Testis (tissue), 2 donors: ENCODE data around the gene C2orf92.

Experiments
- CTCF ChIP-seq, 3 experiments: fragments of 450-650 bp in 2 of 3; fragments of 200-600 bp in 1 of 3; sonication (generic) in 1 of 3; IDR thresholded peaks; one replicate each; pipeline ENCODE4 v1.5.1; 2016 to 2019; ENCODE audit warnings: antibody characterized with exemption in 3 of 3, mild to moderate bottlenecking in 2 of 3, moderate library complexity in 1 of 3
- POLR2A ChIP-seq: fragments of 450-650 bp; IDR thresholded peaks from one replicate; pipeline ENCODE4 v1.6.1; 2017; ENCODE audit warnings: antibody characterized with exemption, mild to moderate bottlenecking, moderate library complexity

DNA sequence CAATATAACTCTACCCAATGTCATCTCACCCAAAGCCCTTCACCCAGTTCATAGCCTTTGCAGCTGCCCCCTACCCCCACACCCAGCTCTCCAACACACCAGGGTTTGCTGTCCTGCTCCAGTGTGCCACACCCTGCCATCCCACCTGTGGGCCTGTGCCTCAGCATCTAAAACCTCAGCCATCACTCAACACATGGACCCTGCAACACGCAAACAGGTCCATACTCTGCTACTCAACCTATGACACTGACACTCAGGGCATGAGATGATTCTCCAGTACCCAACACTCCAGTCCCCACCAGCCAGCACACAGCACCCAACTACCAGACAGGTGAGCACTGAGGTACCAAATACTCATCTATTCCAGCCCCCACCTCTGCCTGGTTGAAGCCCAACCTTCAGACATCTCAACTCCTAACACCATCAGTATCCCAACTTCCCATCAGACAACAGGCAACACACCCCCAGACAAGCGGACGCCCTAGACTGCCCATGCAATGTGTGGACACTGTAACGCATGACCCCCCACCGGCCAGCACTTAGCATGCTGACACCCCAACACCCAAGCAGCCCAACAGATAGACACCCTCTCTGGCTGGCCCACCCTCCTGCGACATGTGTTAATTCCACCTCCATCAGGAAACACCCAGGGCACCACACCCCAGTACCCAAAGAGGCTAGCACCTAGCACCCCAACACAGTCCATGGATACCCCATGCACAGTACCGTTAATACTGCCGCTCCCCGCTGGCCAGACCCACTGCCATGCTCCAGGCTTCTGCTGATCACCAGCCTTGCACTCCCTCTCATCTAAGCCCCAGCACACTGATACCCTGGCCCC is 68.9 kb downstream of the C2orf92 start:
- TF ChIP-seq CTCF (IDR thresholded peaks at IDR 0.05) (no peak), POLR2A (no peak)
